GM12892 (cell line): Measurements from ENCODE around the gene NEDD4L.

Source experiments
- POLR2A ChIP-seq: IDR thresholded peaks from 2 replicates; pipeline ENCODE4 v1.6.1; 2011; ENCODE audit warnings: low read depth, low read length, control low read depth
- POLR2AphosphoS5 ChIP-seq: IDR thresholded peaks from 2 replicates; pipeline ENCODE4 v1.6.1; 2011; ENCODE audit warnings: low read depth, low read length, control low read depth
- TAF1 ChIP-seq: IDR thresholded peaks from 2 replicates; pipeline ENCODE4 v1.6.1; 2011; ENCODE audit warnings: low read depth, mild to moderate bottlenecking, control low read depth, low read length, borderline replicate concordance

GRCh38 chr18:58095655-58096054 lies 51.6 kb downstream of the NEDD4L start:
- TF ChIP-seq POLR2A, result no peak
- TF ChIP-seq POLR2AphosphoS5, result no peak
- TF ChIP-seq TAF1, result no peak
